Lung (tissue), 12 donors: ENCODE results near the gene TOR1AIP2. TPM values are rescaled to one million over a fixed set of nuclear protein-coding genes. Genes with fewer than 3 reads are reported as not detected.
A peak's percentile ranks its signal among the peaks of the same experiment; 100 is the strongest.

ENCODE experiments used
- ATAC-seq: fragments of 200-7000 bp; cut with Tn5 transposase; one replicate; pipeline ENCODE4 v1.9.1; 2020; ENCODE audit warnings: moderate number of reproducible peaks; ENCODE audit not compliant: insufficient read depth, low FRiP score
- DNase-seq, 3 donors: peaks; one replicate each; pipeline ENCODE4 v3.0.0-alpha.2; 2013 to 2017
- H3K27ac ChIP-seq, 2 donors: one replicate each; pipeline ENCODE4 v1.5.1; 2013; ENCODE audit warnings: mild to moderate bottlenecking in 2 of 2, moderate library complexity in 2 of 2, control low read depth in 1 of 2, inconsistent platforms in 1 of 2, low read depth in 1 of 2, low read length in 1 of 2
- H3K27me3 ChIP-seq, 3 donors: one replicate each; pipeline ENCODE4 v1.5.1; 2013; ENCODE audit warnings: low read length in 2 of 3; ENCODE audit not compliant: control insufficient read depth in 3 of 3, insufficient read depth in 3 of 3
- H3K36me3 ChIP-seq, 4 donors: one replicate each; pipeline ENCODE4 v1.5.1; 2013; ENCODE audit warnings: low read length in 4 of 4, mild to moderate bottlenecking in 1 of 4, moderate library complexity in 1 of 4; ENCODE audit not compliant: control insufficient read depth in 4 of 4, insufficient read depth in 4 of 4
- H3K4me1 ChIP-seq, 5 donors: one replicate each; pipeline ENCODE4 v1.5.1; 2013; ENCODE audit warnings: low read length in 5 of 5, mild to moderate bottlenecking in 2 of 5, moderate library complexity in 1 of 5; ENCODE audit not compliant: control insufficient read depth in 5 of 5, insufficient read depth in 5 of 5
- H3K4me3 ChIP-seq: one replicate; pipeline ENCODE4 v1.5.1; 2013; ENCODE audit warnings: mild to moderate bottlenecking, control low read depth, moderate library complexity
- H3K9ac ChIP-seq, 2 donors: one replicate each; pipeline ENCODE4 v1.5.1; 2013; ENCODE audit warnings: low read length in 2 of 2, control low read depth in 1 of 2; ENCODE audit not compliant: insufficient read depth in 1 of 2
- H3K9me3 ChIP-seq, 4 donors: one replicate each; pipeline ENCODE4 v1.5.1; 2013; ENCODE audit warnings: low read length in 3 of 4, mild to moderate bottlenecking in 1 of 4, moderate library complexity in 1 of 4; ENCODE audit not compliant: control insufficient read depth in 4 of 4, insufficient read depth in 3 of 4
- CTCF ChIP-seq: IDR thresholded peaks from 2 replicates; pipeline ENCODE4 v1.5.1; 2012; ENCODE audit warnings: mild to moderate bottlenecking; ENCODE audit errors: control extremely low read depth, extremely low read depth
- WGBS, 2 donors: extraction: QIAGEN DNeasy Blood & Tissue Kit; methylation state at CpG; one replicate each; pipeline ENCODE4 v1.1.7; 2013; 5-methylcytosine and 5-hydroxymethylcytosine counted together
- polyA plus RNA-seq, 2 donors: library from polyadenylated mRNA; stranded (reverse); fragments of 200-250 nt; gene quantifications; one replicate each; pipeline ENCODE4 v1.2.1, GENCODE V29; 2013
- total RNA-seq, 2 donors: library from RNA; depleted of rRNA in 1 of 2; stranded (reverse); fragments of >200 nt in 1 of 2; gene quantifications; one replicate each; pipeline ENCODE4 v1.2.1, GENCODE V29; 2014 to 2021
- donor health status: control.
- donor health status: control.
- donor health status: Bipolar disorder and iron deficiency.
- donor health status: healthy.
- donor health status: DM: yes; HTN: yes; CAD: no.

Gene TOR1AIP2
- total and polyA plus RNA-seq, 4 donors = 10.1 to 118 (median 51.6) TPM

GRCh38 chr1:179817789-179818188 is 59.8 kb downstream of the TOR1AIP2 start:
- Histone ChIP-seq H3K4me1 (peaks cover 0 to 57% (median 14%) of the 10 kb centered on the region in 5 donors), H3K27ac (no peak overlapping the region), H3K4me3 (no peak overlapping the region), H3K36me3 (no peaks in the 10 kb centered on the region), H3K27me3 (peaks cover 0 to 2% (median 0%) of the 10 kb centered on the region in 3 donors), H3K9ac (no peak overlapping the region), H3K9me3 (no peaks in the 10 kb centered on the region)
- WGBS, 2 donors = 71 to 85% methylated on average over 8 of the region's 8 CpGs
- DNase-seq (peak; percentile 21 to 34 (median 31)), ATAC-seq (no peak)
- no peak for TF ChIP-seq CTCF

- Histone ChIP-seq H3K4me3 (no peak overlapping the region), H3K27ac (no peak overlapping the region), H3K27me3 (peaks cover 0 to 2% (median 0%) of the 10 kb centered on the region in 3 donors), H3K4me1 (peaks cover 0 to 64% (median 14%) of the 10 kb centered on the region in 5 donors), H3K36me3 (no peaks in the 10 kb centered on the region), H3K9ac (no peak overlapping the region), H3K9me3 (no peaks in the 10 kb centered on the region)
- no peak for TF ChIP-seq CTCF
- WGBS, 2 donors = 91 to 94% methylated on average over 8 of the region's 8 CpGs
- ATAC-seq (no peak), DNase-seq (no peak)
These were observed 60.5 kb downstream of the TOR1AIP2 start for GRCh38 chr1:179817056-179817455.

- Histone ChIP-seq H3K9ac (no peak overlapping the region), H3K27ac (no peak overlapping the region), H3K9me3 (no peaks in the 10 kb centered on the region), H3K27me3 (peaks cover 0 to 2% (median 0%) of the 10 kb centered on the region in 3 donors), H3K36me3 (no peaks in the 10 kb centered on the region), H3K4me1 (peaks cover 0 to 67% (median 14%) of the 10 kb centered on the region in 5 donors), H3K4me3 (no peak overlapping the region)
- WGBS, 2 donors = 52 to 66% methylated on average over 17 of the region's 17 CpGs
- no peak for TF ChIP-seq CTCF
- DNase-seq = peak; percentile 82 to 83 (median 82)
- no peak for ATAC-seq
These were observed 61.2 kb downstream of the TOR1AIP2 start for GRCh38 chr1:179816196-179816960.
